Activated T-cell treated with anti-CD3 and anti-CD28 coated beads for 24 hours (primary cell): ENCODE data around the gene MFRP.

Experiments
- DNase-seq: peaks from one replicate; pipeline ENCODE4 v3.0.0-alpha.2; 2020; ENCODE audit warnings: low read depth

MFRP gene

GRCh38 chr11:119338318-119338890 lies 8.1 kb downstream of the MFRP start:
- peak; percentile 58 for DNase-seq

- no peak for DNase-seq
These were observed 8.8 kb downstream of the MFRP start for GRCh38 chr11:119337581-119338317.

GRCh38 chr11:119336744-119337469 lies 9.6 kb downstream of the MFRP start:
- DNase-seq: no peak

- no peak for DNase-seq
These were observed 10.6 kb downstream of the MFRP start for GRCh38 chr11:119335655-119336543.

- no peak for DNase-seq
These were observed 11.3 kb downstream of the MFRP start for GRCh38 chr11:119335091-119335654.

GRCh38 chr11:119334174-119334930 lies 12.2 kb downstream of the MFRP start, which contains the start of gene RNF26:
TSS of gene RNF26 (plus strand) at chr11:119334527. CDS start at chr11:119335123, 596 bp downstream.
- DNase-seq: peak; percentile 91

- DNase-seq: no peak
These were observed 14.3 kb downstream of the MFRP start for GRCh38 chr11:119332111-119332765.

- no peak for DNase-seq
These were observed 16.3 kb downstream of the MFRP start for GRCh38 chr11:119330237-119330636.

GRCh38 chr11:119329320-119329719 lies 17.2 kb downstream of the MFRP start:
- no peak for DNase-seq

- no peak for DNase-seq
These were observed 22.3 kb downstream of the MFRP start for GRCh38 chr11:119324189-119324588.

GRCh38 chr11:119323532-119324033 lies 22.9 kb downstream of the MFRP start:
- peak; percentile 64 for DNase-seq

GRCh38 chr11:119322921-119323531 lies 23.5 kb downstream of the MFRP start:
- no peak for DNase-seq

- DNase-seq: no peak
These were observed 24.2 kb downstream of the MFRP start for GRCh38 chr11:119322360-119322739.

- peak; percentile 30 for DNase-seq
These were observed 25.6 kb downstream of the MFRP start for GRCh38 chr11:119320776-119321524.

GRCh38 chr11:119320240-119320775 lies 26.2 kb downstream of the MFRP start:
- DNase-seq: no peak

- no peak for DNase-seq
These were observed 26.7 kb downstream of the MFRP start for GRCh38 chr11:119319700-119320239.

- no peak for DNase-seq
These were observed 27.3 kb downstream of the MFRP start for GRCh38 chr11:119319136-119319699.
